ENCODE results near the gene EPS8. TPM values are rescaled to one million over a fixed set of nuclear protein-coding genes. Genes with fewer than 3 reads are reported as not detected.

Gene EPS8
- total RNA-seq, 2 experiments from 2014 or later = 0.61 to 0.92 TPM

DNA sequence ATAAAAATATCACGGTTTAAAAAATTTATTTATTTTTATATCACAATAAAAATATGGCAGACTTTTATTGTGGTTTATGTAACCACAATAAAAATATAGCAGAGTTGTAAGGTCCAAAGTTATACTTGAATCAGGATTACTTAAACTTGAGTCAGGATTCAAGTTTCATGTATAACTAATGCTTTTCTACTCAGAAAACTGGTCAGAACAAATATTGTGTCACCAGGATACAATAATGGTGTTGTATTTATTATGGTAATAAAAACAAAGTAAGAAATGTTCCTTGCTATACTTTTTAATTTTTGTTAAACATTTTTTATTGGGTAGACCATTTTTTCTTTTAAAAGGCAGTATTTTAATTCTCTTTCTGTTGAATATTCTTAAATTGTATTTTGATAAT is 29.2 kb upstream of the EPS8 start:
- ChIA-PET POLR2A (no interaction called here), CTCF (ENCODE audit: unreplicated experiment) (no interaction called here)
- no peak for DNase-seq (ENCODE audit: low spot score)
- Histone ChIP-seq H3K4me3 (ENCODE audit: low read depth, low read length, poor library complexity, severe bottlenecking) (no peak overlapping the region), H3K4me2 (ENCODE audit: low read length) (no peak overlapping the region), H3K36me3 (ENCODE audit: insufficient read depth, low read length) (no peaks in the 10 kb centered on the region), H3K27ac (ENCODE audit: low read depth, low read length, poor library complexity, severe bottlenecking) (no peak overlapping the region), H2AFZ (ENCODE audit: low read length) (no peak overlapping the region), H4K20me1 (ENCODE audit: insufficient read depth, low read length) (no peaks in the 10 kb centered on the region), H3K9me2 (ENCODE audit: insufficient read depth, low read length) (no peaks in the 10 kb centered on the region), H3K9me3 (ENCODE audit: low read length) (no peaks in the 10 kb centered on the region), H3K79me2 (ENCODE audit: insufficient read depth, low read depth, low read length) (no peaks in the 10 kb centered on the region), H3K4me1 (ENCODE audit: insufficient read depth, low read length, poor library complexity, severe bottlenecking) (no peaks in the 10 kb centered on the region)
- intact Hi-C loops (cut with micrococcal nuclease; ENCODE audit: unreplicated experiment) = no loop called here
- no TSS peak for BruUV-seq (replicated peaks)
- TF ChIP-seq, protein P1, sequence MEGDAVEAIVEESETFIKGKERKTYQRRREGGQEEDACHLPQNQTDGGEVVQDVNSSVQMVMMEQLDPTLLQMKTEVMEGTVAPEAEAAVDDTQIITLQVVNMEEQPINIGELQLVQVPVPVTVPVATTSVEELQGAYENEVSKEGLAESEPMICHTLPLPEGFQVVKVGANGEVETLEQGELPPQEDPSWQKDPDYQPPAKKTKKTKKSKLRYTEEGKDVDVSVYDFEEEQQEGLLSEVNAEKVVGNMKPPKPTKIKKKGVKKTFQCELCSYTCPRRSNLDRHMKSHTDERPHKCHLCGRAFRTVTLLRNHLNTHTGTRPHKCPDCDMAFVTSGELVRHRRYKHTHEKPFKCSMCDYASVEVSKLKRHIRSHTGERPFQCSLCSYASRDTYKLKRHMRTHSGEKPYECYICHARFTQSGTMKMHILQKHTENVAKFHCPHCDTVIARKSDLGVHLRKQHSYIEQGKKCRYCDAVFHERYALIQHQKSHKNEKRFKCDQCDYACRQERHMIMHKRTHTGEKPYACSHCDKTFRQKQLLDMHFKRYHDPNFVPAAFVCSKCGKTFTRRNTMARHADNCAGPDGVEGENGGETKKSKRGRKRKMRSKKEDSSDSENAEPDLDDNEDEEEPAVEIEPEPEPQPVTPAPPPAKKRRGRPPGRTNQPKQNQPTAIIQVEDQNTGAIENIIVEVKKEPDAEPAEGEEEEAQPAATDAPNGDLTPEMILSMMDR (conservative IDR thresholded peaks at IDR 0.05; ENCODE audit: low read length) = no peak
- TF ChIP-seq EZH2phosphoT487 (IDR thresholded peaks at IDR 0.05; ENCODE audit: borderline replicate concordance, low read depth, low read length) = no peak

DNA sequence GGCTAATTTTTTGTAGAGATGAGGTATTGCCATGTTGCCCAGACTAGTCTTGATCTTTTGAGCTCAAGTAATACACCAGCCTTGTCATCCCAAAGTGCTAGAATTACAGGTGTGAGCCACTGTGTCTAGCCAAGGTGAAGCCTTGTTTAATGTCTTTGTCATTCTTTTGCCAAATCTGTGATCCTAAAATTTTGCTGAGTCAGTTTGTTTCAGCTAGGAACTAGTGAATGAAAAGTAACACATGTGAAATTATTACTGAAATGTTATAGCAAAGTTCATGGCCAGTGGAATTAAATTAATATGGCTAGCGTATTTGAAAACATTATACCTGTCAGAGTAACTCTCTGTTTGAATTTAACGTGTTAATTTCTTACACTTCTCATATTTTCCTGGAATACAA is 26.5 kb upstream of the EPS8 start:
- H2AFZ ChIP-seq (ENCODE audit: low read length) = no peak overlapping the region
- BruUV-seq (replicated peaks) = no TSS peak
- H3K36me3 ChIP-seq (ENCODE audit: insufficient read depth, low read length) = no peaks in the 10 kb centered on the region
- H4K20me1 ChIP-seq (ENCODE audit: insufficient read depth, low read length) = no peaks in the 10 kb centered on the region
- no peak overlapping the region for H3K27ac ChIP-seq (ENCODE audit: low read depth, low read length, poor library complexity, severe bottlenecking)
- H3K9me2 ChIP-seq (ENCODE audit: insufficient read depth, low read length) = no peaks in the 10 kb centered on the region
- ChIA-PET POLR2A (no interaction called here), CTCF (ENCODE audit: unreplicated experiment) (no interaction called here)
- H3K4me1 ChIP-seq (ENCODE audit: insufficient read depth, low read length, poor library complexity, severe bottlenecking) = no peaks in the 10 kb centered on the region
- intact Hi-C loops (cut with micrococcal nuclease; ENCODE audit: unreplicated experiment) = no loop called here
- H3K4me2 ChIP-seq (ENCODE audit: low read length) = no peak overlapping the region
- H3K9me3 ChIP-seq (ENCODE audit: low read length) = no peaks in the 10 kb centered on the region
- DNase-seq (ENCODE audit: low spot score) = no peak
- H3K79me2 ChIP-seq (ENCODE audit: insufficient read depth, low read depth, low read length) = no peaks in the 10 kb centered on the region
- TF ChIP-seq, protein P1 (conservative IDR thresholded peaks at IDR 0.05; ENCODE audit: low read length) = no peak
- no peak for TF ChIP-seq EZH2phosphoT487 (IDR thresholded peaks at IDR 0.05; ENCODE audit: borderline replicate concordance, low read depth, low read length)
- H3K4me3 ChIP-seq (ENCODE audit: low read depth, low read length, poor library complexity, severe bottlenecking) = no peak overlapping the region

DNA sequence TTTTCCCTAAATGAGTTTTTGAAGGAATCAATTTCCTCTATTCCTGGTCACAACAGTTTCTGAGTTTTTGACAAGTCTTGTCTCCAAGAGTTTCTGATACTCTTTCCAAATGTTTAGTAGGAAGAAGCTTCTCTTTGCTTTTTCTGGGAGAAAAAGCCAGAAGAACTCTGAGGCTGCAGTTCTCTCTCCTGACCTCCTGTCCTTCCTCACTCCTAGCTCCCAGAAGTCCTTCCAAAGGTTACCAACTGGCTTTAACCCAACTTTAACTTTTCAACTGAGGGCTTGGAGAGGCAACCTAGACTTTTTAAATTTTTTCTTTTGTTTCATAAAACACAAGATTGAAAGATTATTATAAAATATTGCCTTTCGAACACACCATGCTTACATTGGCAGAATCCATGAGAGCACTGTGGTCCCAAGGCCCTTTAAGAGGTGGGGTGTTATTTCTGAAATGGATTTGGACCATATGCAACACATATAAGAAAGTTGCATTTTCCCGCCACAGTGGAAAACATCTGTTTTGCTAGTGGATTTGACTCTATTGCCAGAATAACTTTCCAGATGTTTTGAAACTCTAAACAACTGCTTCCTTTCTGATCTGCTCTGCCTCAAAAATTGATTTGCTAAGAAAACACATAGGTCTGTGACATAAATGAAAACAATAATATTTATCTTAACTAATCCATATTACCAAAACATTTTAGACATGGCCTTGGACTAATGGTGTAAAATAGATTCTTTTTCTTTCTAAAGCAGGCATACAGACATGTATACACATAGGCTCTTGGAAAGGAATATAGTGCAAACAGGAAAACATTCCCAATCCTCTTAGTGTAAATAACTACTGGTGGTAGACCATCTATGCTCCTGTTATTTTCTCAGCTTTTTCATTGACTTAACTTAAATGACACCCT is 22.3 kb upstream of the EPS8 start:
- H3K27ac ChIP-seq (ENCODE audit: low read depth, low read length, poor library complexity, severe bottlenecking) = no peak overlapping the region
- no peak for TF ChIP-seq EZH2phosphoT487 (IDR thresholded peaks at IDR 0.05; ENCODE audit: borderline replicate concordance, low read depth, low read length)
- TF ChIP-seq, protein P1 (conservative IDR thresholded peaks at IDR 0.05; ENCODE audit: low read length) = no peak
- no TSS peak for BruUV-seq (replicated peaks)
- H3K36me3 ChIP-seq (ENCODE audit: insufficient read depth, low read length) = no peaks in the 10 kb centered on the region
- ChIA-PET POLR2A (interaction anchor here (0.5 kb wide), 1 partner anchor 459 kb away, joined by 3 read pairs; no protein-coding TSS in a partner anchor), CTCF (ENCODE audit: unreplicated experiment) (no interaction called here)
- H2AFZ ChIP-seq (ENCODE audit: low read length) = no peak overlapping the region
- H3K4me3 ChIP-seq (ENCODE audit: low read depth, low read length, poor library complexity, severe bottlenecking) = no peak overlapping the region
- H3K9me3 ChIP-seq (ENCODE audit: low read length) = no peaks in the 10 kb centered on the region
- H3K4me2 ChIP-seq (ENCODE audit: low read length) = no peak overlapping the region
- H3K9me2 ChIP-seq (ENCODE audit: insufficient read depth, low read length) = no peaks in the 10 kb centered on the region; the same call in 1 of the 2 replicates
- intact Hi-C loops (cut with micrococcal nuclease; ENCODE audit: unreplicated experiment) = no loop called here
- no peaks in the 10 kb centered on the region for H3K4me1 ChIP-seq (ENCODE audit: insufficient read depth, low read length, poor library complexity, severe bottlenecking)
- H3K79me2 ChIP-seq (ENCODE audit: insufficient read depth, low read depth, low read length) = no peaks in the 10 kb centered on the region
- no peak for DNase-seq (ENCODE audit: low spot score)
- H4K20me1 ChIP-seq (ENCODE audit: insufficient read depth, low read length) = no peaks in the 10 kb centered on the region

Measured in OCI-LY7 (cell line).